K562 (cell line): Measurements from ENCODE around the gene NUFIP1. TPM values are rescaled to one million over a fixed set of nuclear protein-coding genes. Genes with fewer than 3 reads are reported as not detected.

Experiments used
- GTF2F1 ChIP-seq: IDR thresholded peaks from 2 replicates; pipeline ENCODE4 v1.6.1; 2011; ENCODE audit warnings: low read depth, low read length, improper control_type of control experiment
- HDGF ChIP-seq: fragments of 450-650 bp; IDR thresholded peaks from 2 replicates; pipeline ENCODE4 v1.6.1; 2016
- HNRNPL ChIP-seq: fragments of 200-400 bp; formaldehyde crosslinking; IDR thresholded peaks from 2 replicates; pipeline ENCODE4 v1.6.1; 2017; ENCODE audit warnings: low read depth, mild to moderate bottlenecking, low read length
- NCOA1 ChIP-seq: fragments of 450-650 bp; IDR thresholded peaks from 2 replicates; pipeline ENCODE4 v1.6.1; 2016; ENCODE audit warnings: low read depth
- NRF1 ChIP-seq, 2 experiments: fragments of 450-650 bp; IDR thresholded peaks in 1 of 2; conservative IDR thresholded peaks in 1 of 2; 2 replicates each; pipeline ENCODE4 v1.6.1; 2014; ENCODE audit warnings: mild to moderate bottlenecking in 2 of 2
- NUFIP1 ChIP-seq: fragments of 450-650 bp; IDR thresholded peaks from 2 replicates; pipeline ENCODE4 v1.6.1; 2018; ENCODE audit not compliant: partially characterized antibody
- PURB ChIP-seq: sonication (generic); formaldehyde crosslinking; IDR thresholded peaks from 2 replicates; pipeline ENCODE4 v1.9.0; 2021; ENCODE audit warnings: low read depth, mild to moderate bottlenecking, missing genetic modification reagents
- RBM14 ChIP-seq: fragments of 200-400 bp; formaldehyde crosslinking; IDR thresholded peaks from 2 replicates; pipeline ENCODE4 v1.6.1; 2018; ENCODE audit warnings: low read depth, mild to moderate bottlenecking, low read length, moderate library complexity, borderline replicate concordance; ENCODE audit not compliant: insufficient read depth
- RUNX1 ChIP-seq: sonication (generic); IDR thresholded peaks from 2 replicates; pipeline ENCODE4 v1.6.1; 2016; ENCODE audit warnings: antibody characterized with exemption, low read depth
- SIN3B ChIP-seq: fragments of 450-650 bp; IDR thresholded peaks from 2 replicates; pipeline ENCODE4 v1.6.1; 2017; ENCODE audit warnings: low read depth, mild to moderate bottlenecking, moderate library complexity
- SPI1 ChIP-seq: IDR thresholded peaks from 2 replicates; pipeline ENCODE4 v1.6.1; 2011; ENCODE audit warnings: low read depth, low read length, control low read depth, borderline replicate concordance
- SREBF1 ChIP-seq: fragments of 150-350 bp; IDR thresholded peaks from 2 replicates; pipeline ENCODE4 v1.6.1; 2014; ENCODE audit warnings: antibody characterized with exemption, low read depth, low read length, borderline replicate concordance
- STAG1 ChIP-seq: sonication (generic); formaldehyde crosslinking; IDR thresholded peaks from 2 replicates; pipeline ENCODE4 v1.5.0; 2020; ENCODE audit warnings: missing genetic modification reagents, borderline replicate concordance
- TBL1XR1 ChIP-seq, 2 experiments: IDR thresholded peaks; 2 replicates each; pipeline ENCODE4 v1.6.1; 2012; ENCODE audit warnings: improper control_type of control experiment in 2 of 2, low read length in 2 of 2, mild to moderate bottlenecking in 1 of 2
- ZNF140 ChIP-seq: fragments of 250-450 bp; sonication (Bioruptor Pico); IDR thresholded peaks from 2 replicates; pipeline ENCODE4 v1.8.0; 2021; ENCODE audit warnings: moderate library complexity, mild to moderate bottlenecking, inconsistent platforms
- ZNF165 ChIP-seq: fragments of 250-450 bp; sonication (Bioruptor Pico); IDR thresholded peaks from 2 replicates; pipeline ENCODE4 v1.4.0; 2020; ENCODE audit warnings: borderline replicate concordance
- ZNF76 ChIP-seq: fragments of 250-450 bp; sonication (Bioruptor Pico); IDR thresholded peaks from 2 replicates; pipeline ENCODE4 v1.4.0; 2020; ENCODE audit warnings: mild to moderate bottlenecking, moderate library complexity, borderline replicate concordance
- polyA plus RNA-seq, 8 experiments: library from polyadenylated mRNA; depleted of rRNA in 4 of 8; stranded (reverse) in 5 of 8; unstranded in 3 of 8; fragments of >200 nt; fragmentation: Nextera tagmentation in 2 of 8; fragmentation: Illumina TruSeq in 1 of 8; extraction: Ambion mirVana in 2 of 8; extraction: Trizol in 1 of 8; gene quantifications; 2 replicates each; pipeline versions ENCODE4 v1.2.1 to v1.2.3, GENCODE V29; 2011 to 2014; ENCODE audit warnings: inconsistent platforms in 1 of 8, missing spikeins in 1 of 8
- total RNA-seq, 7 experiments: library from RNA; depleted of rRNA in 6 of 7; stranded (reverse); fragments of >200 nt in 6 of 7; fragmentation: Illumina TruSeq in 2 of 7; extraction: Trizol in 2 of 7; gene quantifications; 2 replicates each; pipeline versions ENCODE4 v1.2.1 to v1.2.3, GENCODE V29; 2011 to 2021; ENCODE audit warnings: low replicate concordance in 1 of 7
- TF ChIP-seq, protein P1 (sequence below): fragments of 150-350 bp; conservative IDR thresholded peaks from 2 replicates; pipeline ENCODE4 v1.6.1; 2014; ENCODE audit warnings: low read length
- TF ChIP-seq, protein P2 (sequence below): sonication (generic); formaldehyde crosslinking; IDR thresholded peaks from 2 replicates; pipeline ENCODE4 v1.8.1; 2022; ENCODE audit warnings: missing genetic modification reagents
- TF ChIP-seq, protein P3 (sequence below): sonication (generic); formaldehyde crosslinking; IDR thresholded peaks from 2 replicates; pipeline ENCODE4 v1.8.1; 2023; ENCODE audit warnings: mild to moderate bottlenecking, missing genetic modification reagents, moderate library complexity

Gene NUFIP1
- total and polyA plus RNA-seq, 9 of the 15 experiments (the other 6 are each of a cell fraction or from before 2014, with no cell fraction given): 2.6 to 9.7 (median 4.1) TPM

DNA sequence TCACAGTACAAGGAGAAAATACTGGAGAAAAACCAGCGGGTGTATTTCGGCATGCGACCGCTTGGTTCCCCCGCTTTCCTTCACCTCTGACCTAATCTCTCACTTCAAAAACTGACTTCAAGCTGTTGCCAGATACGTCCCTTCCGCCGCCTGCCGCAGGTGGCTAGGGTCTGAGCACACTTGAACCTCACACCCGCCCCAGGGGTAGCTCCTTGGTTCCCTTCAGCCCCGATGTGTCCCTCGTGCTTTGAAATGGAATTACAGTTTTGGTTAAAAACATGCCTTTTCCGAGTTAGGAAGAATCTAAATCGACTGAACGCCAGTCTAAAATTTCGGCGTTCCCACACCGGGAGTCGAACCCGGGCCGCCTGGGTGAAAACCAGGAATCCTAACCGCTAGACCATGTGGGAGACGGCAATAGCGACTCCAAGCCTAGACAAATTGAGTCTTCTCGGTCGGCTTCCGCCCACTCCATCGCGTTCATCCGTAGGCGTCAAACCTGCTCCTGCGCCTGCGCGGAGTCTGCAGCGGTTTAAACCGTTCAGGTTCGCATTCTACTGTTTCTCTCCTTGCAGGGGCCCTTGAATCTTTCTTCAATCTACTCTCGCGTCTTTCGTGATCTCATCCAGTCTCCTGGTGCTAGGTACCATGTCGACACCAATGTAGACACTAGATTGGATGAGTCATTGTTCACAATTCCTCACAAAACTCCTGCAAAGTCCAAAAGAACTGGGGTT is 71.5 kb downstream of the NUFIP1 start (continued):
- no peak for TF ChIP-seq NUFIP1
- no peak for TF ChIP-seq ZNF76 (CRISPR knock-in tag)
- no peak for TF ChIP-seq HDGF
- no peak for TF ChIP-seq STAG1
- TF ChIP-seq, protein P1, sequence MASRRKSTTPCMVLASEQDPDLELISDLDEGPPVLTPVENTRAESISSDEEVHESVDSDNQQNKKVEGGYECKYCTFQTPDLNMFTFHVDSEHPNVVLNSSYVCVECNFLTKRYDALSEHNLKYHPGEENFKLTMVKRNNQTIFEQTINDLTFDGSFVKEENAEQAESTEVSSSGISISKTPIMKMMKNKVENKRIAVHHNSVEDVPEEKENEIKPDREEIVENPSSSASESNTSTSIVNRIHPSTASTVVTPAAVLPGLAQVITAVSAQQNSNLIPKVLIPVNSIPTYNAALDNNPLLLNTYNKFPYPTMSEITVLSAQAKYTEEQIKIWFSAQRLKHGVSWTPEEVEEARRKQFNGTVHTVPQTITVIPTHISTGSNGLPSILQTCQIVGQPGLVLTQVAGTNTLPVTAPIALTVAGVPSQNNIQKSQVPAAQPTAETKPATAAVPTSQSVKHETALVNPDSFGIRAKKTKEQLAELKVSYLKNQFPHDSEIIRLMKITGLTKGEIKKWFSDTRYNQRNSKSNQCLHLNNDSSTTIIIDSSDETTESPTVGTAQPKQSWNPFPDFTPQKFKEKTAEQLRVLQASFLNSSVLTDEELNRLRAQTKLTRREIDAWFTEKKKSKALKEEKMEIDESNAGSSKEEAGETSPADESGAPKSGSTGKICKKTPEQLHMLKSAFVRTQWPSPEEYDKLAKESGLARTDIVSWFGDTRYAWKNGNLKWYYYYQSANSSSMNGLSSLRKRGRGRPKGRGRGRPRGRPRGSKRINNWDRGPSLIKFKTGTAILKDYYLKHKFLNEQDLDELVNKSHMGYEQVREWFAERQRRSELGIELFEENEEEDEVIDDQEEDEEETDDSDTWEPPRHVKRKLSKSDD: no peak
- peak; percentile 96 for TF ChIP-seq NRF1 (conservative IDR thresholded peaks at IDR 0.05 in 1 of 2, IDR thresholded peaks at IDR 0.05 in 1 of 2)
- TF ChIP-seq SIN3B: peak; percentile 64; the same call in 1 of the 2 replicates
- TF ChIP-seq PURB: no peak
- TF ChIP-seq ZNF140 (CRISPR knock-in tag): no peak
- TF ChIP-seq RBM14: no peak
- TF ChIP-seq TBL1XR1 (IDR thresholded peaks at IDR 0.05; ENCODE audit: low read length in 2 of 2): peak; percentile 62 to 93
- TF ChIP-seq SPI1: no peak
- TF ChIP-seq SREBF1: no peak
- no peak for TF ChIP-seq HNRNPL
- TF ChIP-seq ZNF165 (CRISPR knock-in tag): no peak
- no peak for TF ChIP-seq RUNX1
- TF ChIP-seq GTF2F1: no peak
- TF ChIP-seq, protein P2, sequence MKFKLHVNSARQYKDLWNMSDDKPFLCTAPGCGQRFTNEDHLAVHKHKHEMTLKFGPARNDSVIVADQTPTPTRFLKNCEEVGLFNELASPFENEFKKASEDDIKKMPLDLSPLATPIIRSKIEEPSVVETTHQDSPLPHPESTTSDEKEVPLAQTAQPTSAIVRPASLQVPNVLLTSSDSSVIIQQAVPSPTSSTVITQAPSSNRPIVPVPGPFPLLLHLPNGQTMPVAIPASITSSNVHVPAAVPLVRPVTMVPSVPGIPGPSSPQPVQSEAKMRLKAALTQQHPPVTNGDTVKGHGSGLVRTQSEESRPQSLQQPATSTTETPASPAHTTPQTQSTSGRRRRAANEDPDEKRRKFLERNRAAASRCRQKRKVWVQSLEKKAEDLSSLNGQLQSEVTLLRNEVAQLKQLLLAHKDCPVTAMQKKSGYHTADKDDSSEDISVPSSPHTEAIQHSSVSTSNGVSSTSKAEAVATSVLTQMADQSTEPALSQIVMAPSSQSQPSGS (CRISPR knock-in tag): no peak
- TF ChIP-seq, protein P3, sequence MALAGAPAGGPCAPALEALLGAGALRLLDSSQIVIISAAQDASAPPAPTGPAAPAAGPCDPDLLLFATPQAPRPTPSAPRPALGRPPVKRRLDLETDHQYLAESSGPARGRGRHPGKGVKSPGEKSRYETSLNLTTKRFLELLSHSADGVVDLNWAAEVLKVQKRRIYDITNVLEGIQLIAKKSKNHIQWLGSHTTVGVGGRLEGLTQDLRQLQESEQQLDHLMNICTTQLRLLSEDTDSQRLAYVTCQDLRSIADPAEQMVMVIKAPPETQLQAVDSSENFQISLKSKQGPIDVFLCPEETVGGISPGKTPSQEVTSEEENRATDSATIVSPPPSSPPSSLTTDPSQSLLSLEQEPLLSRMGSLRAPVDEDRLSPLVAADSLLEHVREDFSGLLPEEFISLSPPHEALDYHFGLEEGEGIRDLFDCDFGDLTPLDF (CRISPR knock-in tag): peak; percentile 54; the same call in 1 of the 2 replicates
- no peak for TF ChIP-seq NCOA1
